Measurements from ENCODE around the gene DBH.

DNA sequence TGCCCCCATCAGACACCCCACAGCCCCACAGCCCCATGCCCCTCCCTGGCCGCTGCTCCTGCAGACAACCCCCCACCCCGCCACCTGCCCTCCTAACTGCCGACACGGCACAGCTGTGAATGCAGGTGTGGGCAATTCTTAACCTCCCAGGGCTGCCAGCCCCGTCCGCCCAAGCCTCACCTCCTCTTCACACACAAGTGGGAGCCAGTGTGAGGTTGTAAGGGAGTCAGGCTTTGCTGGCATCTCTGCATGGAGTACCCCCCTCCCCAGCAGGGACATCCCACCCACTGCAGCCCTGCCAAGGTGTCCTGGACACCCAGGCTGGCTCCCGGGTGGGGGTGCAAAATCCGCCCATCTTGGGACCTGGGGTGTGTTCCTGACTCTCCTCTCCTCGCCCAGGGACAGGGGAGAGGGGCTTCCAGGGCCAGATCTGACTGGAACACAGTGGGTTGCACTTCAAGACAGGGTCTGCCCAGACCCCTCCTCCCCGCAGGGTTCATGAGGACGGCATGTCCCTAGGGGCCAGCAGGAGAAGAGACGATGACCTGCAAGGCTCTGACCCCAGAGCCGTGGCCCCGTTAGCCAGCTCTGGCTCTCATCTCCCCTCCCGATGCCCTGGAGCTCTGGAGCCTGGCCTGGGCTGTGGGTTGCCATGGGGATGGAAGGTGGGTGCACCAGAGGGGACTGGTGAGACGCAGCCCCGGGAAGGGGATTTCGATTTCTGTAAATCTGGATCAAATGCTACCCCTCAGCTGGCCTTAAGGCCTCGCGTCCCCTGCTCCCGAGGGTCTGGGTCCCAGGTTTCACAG lies 67.6 kb downstream of the DBH start:
- TF ChIP-seq POLR2AphosphoS5 (IDR thresholded peaks at IDR 0.05; ENCODE audit: borderline replicate concordance, low read depth, low read length) (no peak), FOXP2 (optimal IDR thresholded peaks at IDR 0.05; ENCODE audit: control extremely low read depth, extremely low read length, insufficient read depth) (no peak)

All from SK-N-MC (cell line).